Gastrocnemius medialis (tissue), 4 donors: ENCODE results near the gene SLC24A3.

Experiments used
- CTCF ChIP-seq, 5 experiments: fragments of 450-650 bp in 3 of 5; fragments of 200-600 bp in 2 of 5; sonication (generic) in 2 of 5; IDR thresholded peaks in 4 of 5; conservative IDR thresholded peaks in 1 of 5; 1 replicate in 4 of 5; 2 replicates in 1 of 5; pipeline ENCODE4 v1.5.1; 2016 to 2019; ENCODE audit warnings: antibody characterized with exemption in 5 of 5, mild to moderate bottlenecking in 3 of 5, moderate library complexity in 3 of 5
- POLR2A ChIP-seq, 2 donors: fragments of 450-650 bp; IDR thresholded peaks; one replicate each; pipeline ENCODE4 v1.6.1; 2017; ENCODE audit warnings: antibody characterized with exemption in 2 of 2, mild to moderate bottlenecking in 2 of 2, moderate library complexity in 2 of 2

GRCh38 chr20:19375395-19375794 lies 163.0 kb downstream of the SLC24A3 start:
- TF ChIP-seq CTCF (IDR thresholded peaks at IDR 0.05 in 4 of 5, conservative IDR thresholded peaks at IDR 0.05 in 1 of 5) (no peak), POLR2A (IDR thresholded peaks at IDR 0.05) (no peak)
